K562 (cell line): ENCODE data around the gene RAB3GAP1. TPM values are rescaled to one million over a fixed set of nuclear protein-coding genes. Genes with fewer than 3 reads are reported as not detected.

Experiments
- ATAC-seq: fragments of 200-7000 bp; cut with Tn5 transposase; 3 replicates; pipeline ENCODE4 v1.9.1; 2020; ENCODE audit warnings: moderate library complexity
- BruUV-seq: library from RNA; stranded (reverse); fragments of 400-500 nt; replicated peaks from 2 replicates; lab custom pipeline; 2021; lab: Mats Ljungman, UMichigan
- CTCF ChIA-PET: fragments of 300-600 bp; formaldehyde crosslinking; extraction: SDS; loops from one replicate; lab custom pipeline; 2021; ENCODE audit warnings: low intra/inter-chr PET ratio; lab: Yijun Ruan, JAX
- POLR2A ChIA-PET: fragments of 300-600, 350-650 bp; sonication (Branson Sonifier 250); formaldehyde crosslinking; extraction: SDS; loops from one replicate; lab custom pipeline; 2021; ENCODE audit warnings: antibody characterized with exemption, inconsistent platforms; lab: Yijun Ruan, JAX
- DNase-seq, 4 experiments: peaks; one replicate each; pipeline versions ENCODE4 v3.0.0 to v3.0.0-alpha.2; 2011 to 2018; ENCODE audit warnings: low spot score in 3 of 4, mixed read lengths in 3 of 4; ENCODE audit errors: extremely low read depth in 1 of 4
- FAIRE-seq: peaks from 2 replicates; lab custom pipeline; 2011; peaks lifted over from hg19 to GRCh38; lab: Jason Lieb, UNC
- H2AFZ ChIP-seq: 2 replicates; pipeline ENCODE4 v1.6.0; 2011; ENCODE audit warnings: low read depth, low read length, control low read depth, inconsistent platforms
- H3K27ac ChIP-seq: fragments of 200-600 bp; 3 replicates; pipeline ENCODE4 v1.8.0; 2011; ENCODE audit warnings: low read depth, mild to moderate bottlenecking, control low read depth, inconsistent platforms, low read length, moderate library complexity, mixed read lengths; ENCODE audit errors: extremely low read depth
- H3K27me3 ChIP-seq, 2 experiments: fragments of 300-600 bp in 1 of 2; 2 replicates in 1 of 2; 3 replicates in 1 of 2; pipeline versions ENCODE4 v1.6.0 to v1.8.0; 2011; ENCODE audit warnings: inconsistent platforms in 2 of 2, low read length in 2 of 2, mild to moderate bottlenecking in 1 of 2, mixed read lengths in 1 of 2, moderate library complexity in 1 of 2; ENCODE audit not compliant: control insufficient read depth in 2 of 2, insufficient read depth in 2 of 2
- H3K36me3 ChIP-seq: fragments of 300-600 bp; 3 replicates; pipeline ENCODE4 v1.8.0; 2011; ENCODE audit warnings: mild to moderate bottlenecking, low read length, inconsistent platforms; ENCODE audit not compliant: control insufficient read depth, insufficient read depth
- H3K4me1 ChIP-seq, 2 experiments: fragments of 200-600 bp in 1 of 2; replicated peaks in 1 of 2; 2 replicates in 1 of 2; 3 replicates in 1 of 2; pipeline versions ENCODE4 v1.5.1 to v1.8.0; 2011; ENCODE audit warnings: inconsistent platforms in 2 of 2, low read length in 2 of 2, mild to moderate bottlenecking in 1 of 2, mixed read lengths in 1 of 2, moderate library complexity in 1 of 2; ENCODE audit not compliant: control insufficient read depth in 2 of 2, insufficient read depth in 2 of 2
- H3K4me2 ChIP-seq: 2 replicates; pipeline ENCODE4 v1.6.1; 2011; ENCODE audit warnings: low read length, control low read depth, inconsistent platforms, mixed read lengths; ENCODE audit not compliant: insufficient read depth
- H3K4me3 ChIP-seq: fragments of 200-600 bp; sonication (generic), shearing (Covaris generic); 2 replicates; pipeline ENCODE4 v1.5.1; 2016; ENCODE audit warnings: control low read depth, inconsistent platforms
- H3K79me2 ChIP-seq: fragments of 200-600 bp; 3 replicates; pipeline ENCODE4 v1.8.0; 2011; ENCODE audit warnings: low read length, inconsistent platforms; ENCODE audit not compliant: control insufficient read depth, insufficient read depth
- H3K9ac ChIP-seq, 2 experiments: 2 replicates each; pipeline versions ENCODE4 v1.6.0 to v1.6.1; 2011; ENCODE audit warnings: low read depth in 2 of 2, low read length in 2 of 2, control low read depth in 1 of 2, inconsistent platforms in 1 of 2, mild to moderate bottlenecking in 1 of 2, mixed read lengths in 1 of 2; ENCODE audit not compliant: insufficient read depth in 1 of 2
- H3K9me1 ChIP-seq: one replicate; pipeline ENCODE4 v1.6.0; 2011; ENCODE audit warnings: inconsistent platforms, mild to moderate bottlenecking, low read length, moderate library complexity; ENCODE audit not compliant: control insufficient read depth, insufficient read depth
- H3K9me3 ChIP-seq: replicated peaks from 2 replicates; pipeline ENCODE4 v1.5.1; 2011; ENCODE audit warnings: low read depth, low read length, inconsistent platforms; ENCODE audit not compliant: control insufficient read depth, insufficient read depth
- H4K20me1 ChIP-seq: replicated peaks from 2 replicates; pipeline ENCODE4 v1.6.1; 2011; ENCODE audit warnings: low read length, inconsistent platforms, mixed read lengths; ENCODE audit not compliant: control insufficient read depth, insufficient read depth
- ARID2 ChIP-seq: fragments of 450-650 bp; IDR thresholded peaks from 2 replicates; pipeline ENCODE4 v1.6.1; 2017; ENCODE audit warnings: antibody characterized with exemption, mild to moderate bottlenecking
- CXXC5 ChIP-seq: fragments of 250-450 bp; sonication (Bioruptor Pico); IDR thresholded peaks from 2 replicates; pipeline ENCODE4 v1.8.0; 2022; ENCODE audit warnings: inconsistent platforms, mild to moderate bottlenecking, moderate library complexity
- E2F5 ChIP-seq: sonication (generic); formaldehyde crosslinking; IDR thresholded peaks from 2 replicates; pipeline ENCODE4 v1.8.0; 2022; ENCODE audit warnings: mild to moderate bottlenecking, missing genetic modification reagents
- JUND ChIP-seq, 2 experiments: IDR thresholded peaks; 2 replicates in 1 of 2; 3 replicates in 1 of 2; pipeline ENCODE4 v1.6.1; 2011; ENCODE audit warnings: borderline replicate concordance in 2 of 2, low read depth in 2 of 2, low read length in 2 of 2, improper control_type of control experiment in 1 of 2, missing biosample characterization in 1 of 2, missing genetic modification characterization in 1 of 2, missing genetic modification reagents in 1 of 2
- L3MBTL2 ChIP-seq: fragments of 450-650 bp; IDR thresholded peaks from 2 replicates; pipeline ENCODE4 v1.6.1; 2016; ENCODE audit warnings: mild to moderate bottlenecking, moderate library complexity
- LCOR ChIP-seq: sonication (generic); formaldehyde crosslinking; IDR thresholded peaks from 2 replicates; pipeline ENCODE4 v1.8.0; 2022; ENCODE audit warnings: mild to moderate bottlenecking, missing genetic modification reagents
- RAD21 ChIP-seq, 2 experiments: fragments of 250-450 bp in 1 of 2; fragments of 450-650 bp in 1 of 2; sonication (Bioruptor Pico) in 1 of 2; formaldehyde crosslinking in 1 of 2; IDR thresholded peaks in 1 of 2; conservative IDR thresholded peaks in 1 of 2; 2 replicates each; pipeline versions ENCODE4 v1.4.0 to v1.8.0; 2020 to 2022; ENCODE audit warnings: mild to moderate bottlenecking in 2 of 2, moderate library complexity in 1 of 2
- STAG1 ChIP-seq: sonication (generic); formaldehyde crosslinking; IDR thresholded peaks from 2 replicates; pipeline ENCODE4 v1.5.0; 2020; ENCODE audit warnings: missing genetic modification reagents, borderline replicate concordance
- YY1 ChIP-seq, 3 experiments: IDR thresholded peaks; 2 replicates each; pipeline ENCODE4 v1.6.1; 2011; ENCODE audit warnings: low read length in 2 of 3, mild to moderate bottlenecking in 2 of 3, moderate library complexity in 2 of 3, borderline replicate concordance in 1 of 3, control low read depth in 1 of 3, low read depth in 1 of 3; ENCODE audit not compliant: insufficient read depth in 3 of 3, insufficient replicate concordance in 2 of 3, control insufficient read depth in 1 of 3, insufficient read length in 1 of 3; ENCODE audit errors: extremely low read depth in 1 of 3
- ZBED1 ChIP-seq: IDR thresholded peaks from 2 replicates; pipeline ENCODE4 v1.6.1; 2014
- ZNF12 ChIP-seq: sonication (generic); formaldehyde crosslinking; IDR thresholded peaks from 2 replicates; pipeline ENCODE4 v1.4.0; 2020; ENCODE audit warnings: mild to moderate bottlenecking, missing genetic modification reagents
- ZNF57 ChIP-seq: fragments of 450-650 bp; formaldehyde crosslinking; IDR thresholded peaks from 2 replicates; pipeline ENCODE4 v1.4.0; 2020; ENCODE audit warnings: mild to moderate bottlenecking, moderate library complexity
- WGBS: fragments of 100-300 bp; shearing (Covaris generic); methylation state at CpG from one replicate; pipeline ENCODE4 v1.1.6; 2016; ENCODE audit warnings: low coverage, mixed read lengths; ENCODE audit not compliant: insufficient coverage; ENCODE audit errors: missing lambda C conversion rate; 5-methylcytosine and 5-hydroxymethylcytosine counted together
- in situ Hi-C: fragments of 300-500 bp; cut with MboI; formaldehyde crosslinking; loops from 4 replicates; pipeline ENCODE4 v1.15.0; 2018; ENCODE audit warnings: inconsistent platforms, mixed read lengths
- intact Hi-C: fragments of 100-400 bp; cut with micrococcal nuclease; formaldehyde crosslinking; loops from 2 replicates; pipeline ENCODE4 v1.14.2; 2022
- polyA plus RNA-seq, 8 experiments: library from polyadenylated mRNA; depleted of rRNA in 4 of 8; stranded (reverse) in 5 of 8; unstranded in 3 of 8; fragments of >200 nt; fragmentation: Nextera tagmentation in 2 of 8; fragmentation: Illumina TruSeq in 1 of 8; extraction: Ambion mirVana in 2 of 8; extraction: Trizol in 1 of 8; gene quantifications; 2 replicates each; pipeline versions ENCODE4 v1.2.1 to v1.2.3, GENCODE V29; 2011 to 2014; ENCODE audit warnings: inconsistent platforms in 1 of 8, missing spikeins in 1 of 8
- total RNA-seq, 7 experiments: library from RNA; depleted of rRNA in 6 of 7; stranded (reverse); fragments of >200 nt in 6 of 7; fragmentation: Illumina TruSeq in 2 of 7; extraction: Trizol in 2 of 7; gene quantifications; 2 replicates each; pipeline versions ENCODE4 v1.2.1 to v1.2.3, GENCODE V29; 2011 to 2021; ENCODE audit warnings: low replicate concordance in 1 of 7
- TF ChIP-seq, protein P1 (sequence below), 3 experiments: IDR thresholded peaks in 2 of 3; conservative IDR thresholded peaks in 1 of 3; 2 replicates each; pipeline ENCODE4 v1.5.1; 2011 to 2012; ENCODE audit warnings: low read length in 3 of 3, mild to moderate bottlenecking in 3 of 3, control low read depth in 2 of 3, improper control_type of control experiment in 1 of 3, inconsistent platforms in 1 of 3, low read depth in 1 of 3, mixed read lengths in 1 of 3, moderate library complexity in 1 of 3; ENCODE audit not compliant: insufficient read depth in 2 of 3
- TF ChIP-seq, protein P2 (sequence below), 2 experiments: IDR thresholded peaks; 2 replicates each; pipeline ENCODE4 v1.6.1; 2011; ENCODE audit warnings: borderline replicate concordance in 1 of 2, control low read depth in 1 of 2, low read depth in 1 of 2, low read length in 1 of 2, mild to moderate bottlenecking in 1 of 2, mixed read lengths in 1 of 2, moderate library complexity in 1 of 2; ENCODE audit not compliant: insufficient read depth in 1 of 2, insufficient read length in 1 of 2, poor library complexity in 1 of 2, severe bottlenecking in 1 of 2; ENCODE audit errors: extremely low read depth in 1 of 2

Gene RAB3GAP1
- total and polyA plus RNA-seq, 9 of the 15 experiments (the other 6 are each of a cell fraction or from before 2014, with no cell fraction given), result 15.5 to 48.6 (median 33.0) TPM

DNA sequence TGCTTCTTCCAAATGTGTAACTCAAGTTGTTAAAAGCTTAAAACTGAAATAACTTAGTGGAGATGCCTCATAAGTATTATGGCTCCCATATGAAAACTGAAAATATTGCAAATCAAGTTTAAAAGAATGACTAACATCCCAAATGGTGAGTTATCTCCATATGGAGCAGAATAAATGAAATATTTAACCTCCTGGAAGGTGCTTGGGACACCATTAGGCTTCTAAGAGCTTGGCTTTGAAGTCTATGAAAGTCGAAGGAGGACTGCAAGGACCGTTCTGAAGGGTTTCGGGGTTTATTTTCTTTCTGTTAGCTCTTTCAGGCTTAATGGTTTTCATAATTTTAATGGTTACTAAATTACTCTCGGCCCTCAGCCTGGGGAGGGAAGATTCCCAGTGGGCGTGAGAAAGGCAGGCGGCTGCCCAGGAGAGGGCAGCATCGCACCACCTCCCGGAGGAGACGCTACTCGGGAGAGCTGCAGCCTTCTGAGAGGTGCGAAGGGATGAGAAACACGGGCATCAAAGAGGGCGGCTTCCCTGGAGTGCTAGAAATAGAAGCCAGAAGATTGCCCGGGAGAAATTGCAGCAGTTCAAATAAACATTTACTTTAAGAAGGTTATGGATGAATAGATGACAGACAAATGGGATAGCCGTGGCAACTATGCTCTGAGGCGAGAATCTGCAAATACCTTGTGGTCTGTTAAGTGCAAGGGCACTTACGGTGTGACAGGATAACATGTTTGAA, 47.9 kb upstream of the RAB3GAP1 start:
- 6% methylated on average over 17 of the region's 17 CpGs for WGBS
- H3K36me3 ChIP-seq, result no peaks in the 10 kb centered on the region
- H3K4me3 ChIP-seq, result no peak overlapping the region
- ChIA-PET POLR2A (interaction anchor here (0.6 to 0.7 kb wide), 3 partner anchors 368 to 1430 kb away, joined by 3 to 4 read pairs (median 3); no protein-coding TSS in a partner anchor), CTCF (interaction anchor here (0.5 to 3.0 kb wide), 6 partner anchors 528 to 706 kb away, joined by 3 to 13 read pairs (median 4); no protein-coding TSS in a partner anchor)
- H3K4me2 ChIP-seq, result peak overlapping the region; percentile 61
- in situ Hi-C loops (no loop called here), intact Hi-C loops (loop anchor here (1.0 to 10.0 kb wide), 9 partner anchors 47 to 1381 kb away; partner anchors contain the start of genes R3HDM1 and ZRANB3)
- H3K9ac ChIP-seq, result no peak overlapping the region; a peak in 1 of 4 replicates
- H3K4me1 ChIP-seq, result peaks cover 0 to 8% of the 10 kb centered on the region in 2 experiments; a peak in 2 of 5 replicates
- no peaks in the 10 kb centered on the region for H3K9me3 ChIP-seq
- peak overlapping the region; percentile 73 for H2AFZ ChIP-seq
- no peaks in the 10 kb centered on the region for H4K20me1 ChIP-seq
- peak; percentile 99 for ATAC-seq
- no peak overlapping the region for H3K27ac ChIP-seq
- no peaks in the 10 kb centered on the region for H3K79me2 ChIP-seq
- no TSS peak for BruUV-seq
- peak; percentile 77 to 82 (median 81) for DNase-seq
- H3K9me1 ChIP-seq, result no peaks in the 10 kb centered on the region
- peak; percentile 76 for FAIRE-seq
- no peaks in the 10 kb centered on the region for H3K27me3 ChIP-seq
- 0 out of 2 replicates have a peak, but pooled peaks have one; percentile 56 for TF ChIP-seq ZNF12 (CRISPR knock-in tag)
- TF ChIP-seq, protein P1, sequence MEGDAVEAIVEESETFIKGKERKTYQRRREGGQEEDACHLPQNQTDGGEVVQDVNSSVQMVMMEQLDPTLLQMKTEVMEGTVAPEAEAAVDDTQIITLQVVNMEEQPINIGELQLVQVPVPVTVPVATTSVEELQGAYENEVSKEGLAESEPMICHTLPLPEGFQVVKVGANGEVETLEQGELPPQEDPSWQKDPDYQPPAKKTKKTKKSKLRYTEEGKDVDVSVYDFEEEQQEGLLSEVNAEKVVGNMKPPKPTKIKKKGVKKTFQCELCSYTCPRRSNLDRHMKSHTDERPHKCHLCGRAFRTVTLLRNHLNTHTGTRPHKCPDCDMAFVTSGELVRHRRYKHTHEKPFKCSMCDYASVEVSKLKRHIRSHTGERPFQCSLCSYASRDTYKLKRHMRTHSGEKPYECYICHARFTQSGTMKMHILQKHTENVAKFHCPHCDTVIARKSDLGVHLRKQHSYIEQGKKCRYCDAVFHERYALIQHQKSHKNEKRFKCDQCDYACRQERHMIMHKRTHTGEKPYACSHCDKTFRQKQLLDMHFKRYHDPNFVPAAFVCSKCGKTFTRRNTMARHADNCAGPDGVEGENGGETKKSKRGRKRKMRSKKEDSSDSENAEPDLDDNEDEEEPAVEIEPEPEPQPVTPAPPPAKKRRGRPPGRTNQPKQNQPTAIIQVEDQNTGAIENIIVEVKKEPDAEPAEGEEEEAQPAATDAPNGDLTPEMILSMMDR (IDR thresholded peaks at IDR 0.05 in 2 of 3, conservative IDR thresholded peaks at IDR 0.05 in 1 of 3; ENCODE audit: insufficient read depth in 2 of 3, low read depth in 1 of 3, low read length in 3 of 3), result peak; percentile 91 to 96 (median 92)
- peak in 1 of 3 experiments; percentile 24 for TF ChIP-seq YY1 (IDR thresholded peaks at IDR 0.05; ENCODE audit: borderline replicate concordance in 1 of 3, control insufficient read depth in 1 of 3, extremely low read depth in 1 of 3, insufficient read depth in 3 of 3, insufficient read length in 1 of 3, insufficient replicate concordance in 2 of 3, low read depth in 1 of 3, low read length in 2 of 3)
- TF ChIP-seq L3MBTL2, result peak; percentile 94
- TF ChIP-seq LCOR (CRISPR knock-in tag), result 0 out of 2 replicates have a peak, but pooled peaks have one; percentile 33
- TF ChIP-seq ARID2, result peak; percentile 81; the same call in 1 of the 2 replicates
- no peak for TF ChIP-seq ZBED1
- no peak for TF ChIP-seq E2F5 (CRISPR knock-in tag)
- TF ChIP-seq CXXC5 (CRISPR knock-in tag), result peak; percentile 35; the same call in 1 of the 2 replicates
- TF ChIP-seq, protein P2, sequence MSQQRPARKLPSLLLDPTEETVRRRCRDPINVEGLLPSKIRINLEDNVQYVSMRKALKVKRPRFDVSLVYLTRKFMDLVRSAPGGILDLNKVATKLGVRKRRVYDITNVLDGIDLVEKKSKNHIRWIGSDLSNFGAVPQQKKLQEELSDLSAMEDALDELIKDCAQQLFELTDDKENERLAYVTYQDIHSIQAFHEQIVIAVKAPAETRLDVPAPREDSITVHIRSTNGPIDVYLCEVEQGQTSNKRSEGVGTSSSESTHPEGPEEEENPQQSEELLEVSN (IDR thresholded peaks at IDR 0.05; ENCODE audit: borderline replicate concordance in 1 of 2, extremely low read depth in 1 of 2, insufficient read depth in 1 of 2, insufficient read length in 1 of 2, low read depth in 1 of 2, low read length in 1 of 2, poor library complexity in 1 of 2, severe bottlenecking in 1 of 2), result peak in 1 of 2 experiments; percentile 68
- TF ChIP-seq ZNF57, result no peak
- TF ChIP-seq RAD21 (CRISPR knock-in tag; conservative IDR thresholded peaks at IDR 0.05 in 1 of 2, IDR thresholded peaks at IDR 0.05 in 1 of 2), result peak; percentile 93 to 96
- 0 out of 2 replicates have a peak, but pooled peaks have one; percentile 5 for TF ChIP-seq JUND (IDR thresholded peaks at IDR 0.05; ENCODE audit: borderline replicate concordance, low read depth, low read length)
- no peak for TF ChIP-seq JUND (tag; IDR thresholded peaks at IDR 0.05; ENCODE audit: borderline replicate concordance, low read depth, low read length)
- TF ChIP-seq STAG1 (CRISPR knock-in tag), result peak; percentile 90
